ENCODE results near the gene PSMD13.

GRCh38 chr11:252666-253065, 15.9 kb downstream of the PSMD13 start:
- TF ChIP-seq, protein P1, sequence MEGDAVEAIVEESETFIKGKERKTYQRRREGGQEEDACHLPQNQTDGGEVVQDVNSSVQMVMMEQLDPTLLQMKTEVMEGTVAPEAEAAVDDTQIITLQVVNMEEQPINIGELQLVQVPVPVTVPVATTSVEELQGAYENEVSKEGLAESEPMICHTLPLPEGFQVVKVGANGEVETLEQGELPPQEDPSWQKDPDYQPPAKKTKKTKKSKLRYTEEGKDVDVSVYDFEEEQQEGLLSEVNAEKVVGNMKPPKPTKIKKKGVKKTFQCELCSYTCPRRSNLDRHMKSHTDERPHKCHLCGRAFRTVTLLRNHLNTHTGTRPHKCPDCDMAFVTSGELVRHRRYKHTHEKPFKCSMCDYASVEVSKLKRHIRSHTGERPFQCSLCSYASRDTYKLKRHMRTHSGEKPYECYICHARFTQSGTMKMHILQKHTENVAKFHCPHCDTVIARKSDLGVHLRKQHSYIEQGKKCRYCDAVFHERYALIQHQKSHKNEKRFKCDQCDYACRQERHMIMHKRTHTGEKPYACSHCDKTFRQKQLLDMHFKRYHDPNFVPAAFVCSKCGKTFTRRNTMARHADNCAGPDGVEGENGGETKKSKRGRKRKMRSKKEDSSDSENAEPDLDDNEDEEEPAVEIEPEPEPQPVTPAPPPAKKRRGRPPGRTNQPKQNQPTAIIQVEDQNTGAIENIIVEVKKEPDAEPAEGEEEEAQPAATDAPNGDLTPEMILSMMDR (IDR thresholded peaks at IDR 0.05; ENCODE audit: low read depth, low read length, poor library complexity, severe bottlenecking), result no peak
- TF ChIP-seq EZH2phosphoT487 (IDR thresholded peaks at IDR 0.05; ENCODE audit: borderline replicate concordance, low read length), result no peak
